ENCODE measurements around the gene ITGB2.

Gene ITGB2

GRCh38 chr21:44940116-44940631, 19.5 kb upstream of the ITGB2 start:
- peak; percentile 39 to 65 (median 43) for DNase-seq

GRCh38 chr21:44939532-44940115, 18.9 kb upstream of the ITGB2 start, which contains the start of gene SLX9:
Gene SLX9, plus strand, starts transcription at chr21:44940029. Its CDS starts 29 bp downstream, at chr21:44940058.
- DNase-seq = peak; percentile 80 to 93 (median 88)

GRCh38 chr21:44938772-44939531, 18.3 kb upstream of the ITGB2 start:
- no peak for DNase-seq

- DNase-seq = no peak
Measured at GRCh38 chr21:44935533-44935927, 14.8 kb upstream of the ITGB2 start.

- no peak for DNase-seq
Measured at GRCh38 chr21:44934797-44935532, 14.3 kb upstream of the ITGB2 start.

- no peak for DNase-seq
Measured at GRCh38 chr21:44934276-44934675, 13.6 kb upstream of the ITGB2 start.

- no peak for DNase-seq
Measured at GRCh38 chr21:44933918-44934260, 13.2 kb upstream of the ITGB2 start.

GRCh38 chr21:44933199-44933917, 12.7 kb upstream of the ITGB2 start:
- DNase-seq = no peak

- DNase-seq = peak; percentile 45 to 85 (median 66)
Measured at GRCh38 chr21:44932408-44933181, 11.9 kb upstream of the ITGB2 start.

- no peak for DNase-seq
Measured at GRCh38 chr21:44931501-44932407, 11.1 kb upstream of the ITGB2 start.

GRCh38 chr21:44931137-44931500, 10.4 kb upstream of the ITGB2 start:
- DNase-seq = peak; percentile 65 to 82 (median 78)

GRCh38 chr21:44930543-44930981, 9.9 kb upstream of the ITGB2 start:
- DNase-seq = peak; percentile 11 to 57 (median 42)

- no peak for DNase-seq
Measured at GRCh38 chr21:44929799-44930542, 9.3 kb upstream of the ITGB2 start.

- DNase-seq = no peak
Measured at GRCh38 chr21:44929242-44929798, 8.6 kb upstream of the ITGB2 start.

- DNase-seq = peak in 1 of 4 experiments; percentile 43
Measured at GRCh38 chr21:44928500-44929241, 8.0 kb upstream of the ITGB2 start.

- peak; percentile 49 to 88 (median 71) for DNase-seq
Measured at GRCh38 chr21:44927587-44928461, 7.1 kb upstream of the ITGB2 start.

GRCh38 chr21:44927259-44927586, 6.5 kb upstream of the ITGB2 start:
- peak in 1 of 4 experiments; percentile 78 for DNase-seq

Measured in suppressor macrophage (primary cell).